Liver (tissue), 10 donors: ENCODE results near the gene MAP3K15. TPM values are rescaled to one million over a fixed set of nuclear protein-coding genes. Genes with fewer than 3 reads are reported as not detected.

Source experiments
- DNase-seq: peaks from one replicate; pipeline ENCODE4 v3.0.0-alpha.2; 2017; ENCODE audit warnings: low spot score
- H3K27ac ChIP-seq, 2 donors: one replicate each; pipeline ENCODE4 v1.7.0; 2013; ENCODE audit warnings: inconsistent platforms in 2 of 2, low read length in 2 of 2, control low read depth in 1 of 2, low read depth in 1 of 2, mild to moderate bottlenecking in 1 of 2
- H3K27me3 ChIP-seq, 4 donors: one replicate each; pipeline versions ENCODE4 v1.6.1 to v1.7.0; 2013; ENCODE audit warnings: low read length in 3 of 4, inconsistent platforms in 1 of 4, mild to moderate bottlenecking in 1 of 4, moderate library complexity in 1 of 4; ENCODE audit not compliant: control insufficient read depth in 4 of 4, insufficient read depth in 4 of 4
- H3K36me3 ChIP-seq, 4 donors: one replicate each; pipeline versions ENCODE4 v1.6.1 to v1.7.0; 2013; ENCODE audit warnings: low read length in 3 of 4, mild to moderate bottlenecking in 3 of 4, low read depth in 1 of 4, moderate library complexity in 1 of 4; ENCODE audit not compliant: control insufficient read depth in 4 of 4, insufficient read depth in 3 of 4
- H3K4me1 ChIP-seq, 4 donors: one replicate each; pipeline versions ENCODE4 v1.6.1 to v1.7.0; 2013; ENCODE audit warnings: low read length in 3 of 4, mild to moderate bottlenecking in 3 of 4, moderate library complexity in 1 of 4; ENCODE audit not compliant: control insufficient read depth in 4 of 4, insufficient read depth in 4 of 4
- H3K4me3 ChIP-seq, 3 donors: one replicate each; pipeline versions ENCODE4 v1.6.1 to v1.7.0; 2013; ENCODE audit warnings: low read length in 3 of 3, control low read depth in 1 of 3, low read depth in 1 of 3, mild to moderate bottlenecking in 1 of 3
- H3K9ac ChIP-seq, 2 donors: one replicate each; pipeline ENCODE4 v1.7.0; 2013; ENCODE audit warnings: low read length in 2 of 2, mild to moderate bottlenecking in 2 of 2, moderate library complexity in 2 of 2, control low read depth in 1 of 2, low read depth in 1 of 2
- H3K9me3 ChIP-seq, 4 donors: one replicate each; pipeline versions ENCODE4 v1.6.1 to v1.7.0; 2013; ENCODE audit warnings: low read length in 3 of 4; ENCODE audit not compliant: control insufficient read depth in 4 of 4
- FOXA1 ChIP-seq: IDR thresholded peaks from 2 replicates; pipeline ENCODE4 v1.6.1; 2016; ENCODE audit warnings: antibody characterized with exemption
- FOXA2 ChIP-seq: IDR thresholded peaks from 2 replicates; pipeline ENCODE4 v1.6.1; 2016; ENCODE audit warnings: antibody characterized with exemption
- HNF4A ChIP-seq, 2 donors: conservative IDR thresholded peaks; 2 replicates each; pipeline ENCODE4 v1.6.1; 2016; ENCODE audit warnings: antibody characterized with exemption in 2 of 2, mild to moderate bottlenecking in 2 of 2
- HNF4G ChIP-seq: IDR thresholded peaks from 2 replicates; pipeline ENCODE4 v1.6.1; 2016; ENCODE audit warnings: antibody characterized with exemption
- NR2F2 ChIP-seq: IDR thresholded peaks from 2 replicates; pipeline ENCODE4 v1.6.1; 2016; ENCODE audit warnings: antibody characterized with exemption
- RAD21 ChIP-seq, 2 donors: IDR thresholded peaks; 2 replicates each; pipeline ENCODE4 v1.6.1; 2016; ENCODE audit warnings: antibody characterized with exemption in 2 of 2, mild to moderate bottlenecking in 2 of 2
- REST ChIP-seq: IDR thresholded peaks from 2 replicates; pipeline ENCODE4 v1.6.1; 2016; ENCODE audit warnings: antibody characterized with exemption, mild to moderate bottlenecking
- RXRA ChIP-seq, 2 donors: IDR thresholded peaks; 2 replicates each; pipeline ENCODE4 v1.6.1; 2017 to 2018; ENCODE audit warnings: antibody characterized with exemption in 2 of 2, mild to moderate bottlenecking in 1 of 2
- ZBTB33 ChIP-seq: IDR thresholded peaks from 2 replicates; pipeline ENCODE4 v1.6.1; 2016; ENCODE audit warnings: antibody characterized with exemption
- whole genome bisulfite sequencing: extraction: QIAGEN DNeasy Blood & Tissue Kit; methylation state at CpG from one replicate; pipeline ENCODE4 v1.1.7; 2013; 5-methylcytosine and 5-hydroxymethylcytosine counted together
- polyA plus RNA-seq, 2 donors: library from polyadenylated mRNA; stranded (reverse) in 1 of 2; unstranded in 1 of 2; fragments of 200-250 nt in 1 of 2; fragments of >200 nt in 1 of 2; fragmentation: Nextera tagmentation in 1 of 2; extraction: Ambion mirVana in 1 of 2; gene quantifications; one replicate each; pipeline versions ENCODE4 v1.2.1 to v1.2.3, GENCODE V29; 2013 to 2015
- small RNA-seq: library from RNA; depleted of rRNA; stranded (forward); fragments of <200 nt; gene quantifications from one replicate; pipeline ENCODE3, GENCODE V24; 2014
- total RNA-seq, 2 donors: library from RNA; depleted of rRNA; stranded (reverse); fragments of >200 nt; gene quantifications; one replicate each; pipeline ENCODE4 v1.2.3, GENCODE V29; 2014
- TF ChIP-seq, protein P1 (sequence below): IDR thresholded peaks from 2 replicates; pipeline ENCODE4 v1.6.1; 2016; ENCODE audit warnings: antibody characterized with exemption
- TF ChIP-seq, protein P2 (sequence below): IDR thresholded peaks from 2 replicates; pipeline ENCODE4 v1.6.1; 2016; ENCODE audit warnings: antibody characterized with exemption
- TF ChIP-seq, protein P3 (sequence below): fragments of 150-350 bp; IDR thresholded peaks from 2 replicates; pipeline ENCODE4 v1.5.1; 2017; ENCODE audit warnings: improper control_type of control experiment, low read depth, low read length; ENCODE audit not compliant: missing input control
- donor health status: healthy.
- donor health status: healthy.
- donor health status: healthy.
- donor health status: healthy.
- donor health status: healthy.

The MAP3K15 gene
- total and polyA plus RNA-seq, 4 donors: 0.09 to 0.28 TPM; not detected in 2

DNA sequence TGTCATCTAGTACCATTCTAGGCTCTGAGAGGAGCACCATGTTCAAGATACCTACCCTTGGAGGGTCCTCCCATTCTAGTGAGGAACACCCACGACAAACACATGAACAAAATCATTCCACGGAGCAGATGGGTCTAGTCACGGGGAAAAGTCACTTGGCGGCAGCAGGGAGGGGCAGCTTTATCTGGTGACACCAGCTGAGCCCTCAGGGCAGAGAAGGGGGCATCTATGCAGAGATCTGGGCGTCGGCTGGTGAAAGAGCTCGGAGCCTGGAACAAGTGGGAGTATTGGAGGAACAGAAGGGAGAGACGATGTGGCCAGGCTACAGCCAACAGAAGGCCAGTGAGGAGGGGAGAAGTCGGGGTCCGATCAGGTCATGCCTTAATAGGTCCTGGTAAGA lies 183.5 kb downstream of the MAP3K15 start:
- WGBS: 94% methylated on average over 10 of the region's 10 CpGs
- TF ChIP-seq FOXA2 (no peak), NR2F2 (no peak), HNF4G (no peak), RAD21 (IDR thresholded peaks at IDR 0.05) (no peak), ZBTB33 (no peak), REST (no peak), FOXA1 (no peak), RXRA (IDR thresholded peaks at IDR 0.05) (no peak)
- TF ChIP-seq, protein P1, sequence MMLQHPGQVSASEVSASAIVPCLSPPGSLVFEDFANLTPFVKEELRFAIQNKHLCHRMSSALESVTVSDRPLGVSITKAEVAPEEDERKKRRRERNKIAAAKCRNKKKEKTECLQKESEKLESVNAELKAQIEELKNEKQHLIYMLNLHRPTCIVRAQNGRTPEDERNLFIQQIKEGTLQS: no peak
- TF ChIP-seq, protein P2, sequence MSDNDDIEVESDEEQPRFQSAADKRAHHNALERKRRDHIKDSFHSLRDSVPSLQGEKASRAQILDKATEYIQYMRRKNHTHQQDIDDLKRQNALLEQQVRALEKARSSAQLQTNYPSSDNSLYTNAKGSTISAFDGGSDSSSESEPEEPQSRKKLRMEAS: no peak
- TF ChIP-seq, protein P3, sequence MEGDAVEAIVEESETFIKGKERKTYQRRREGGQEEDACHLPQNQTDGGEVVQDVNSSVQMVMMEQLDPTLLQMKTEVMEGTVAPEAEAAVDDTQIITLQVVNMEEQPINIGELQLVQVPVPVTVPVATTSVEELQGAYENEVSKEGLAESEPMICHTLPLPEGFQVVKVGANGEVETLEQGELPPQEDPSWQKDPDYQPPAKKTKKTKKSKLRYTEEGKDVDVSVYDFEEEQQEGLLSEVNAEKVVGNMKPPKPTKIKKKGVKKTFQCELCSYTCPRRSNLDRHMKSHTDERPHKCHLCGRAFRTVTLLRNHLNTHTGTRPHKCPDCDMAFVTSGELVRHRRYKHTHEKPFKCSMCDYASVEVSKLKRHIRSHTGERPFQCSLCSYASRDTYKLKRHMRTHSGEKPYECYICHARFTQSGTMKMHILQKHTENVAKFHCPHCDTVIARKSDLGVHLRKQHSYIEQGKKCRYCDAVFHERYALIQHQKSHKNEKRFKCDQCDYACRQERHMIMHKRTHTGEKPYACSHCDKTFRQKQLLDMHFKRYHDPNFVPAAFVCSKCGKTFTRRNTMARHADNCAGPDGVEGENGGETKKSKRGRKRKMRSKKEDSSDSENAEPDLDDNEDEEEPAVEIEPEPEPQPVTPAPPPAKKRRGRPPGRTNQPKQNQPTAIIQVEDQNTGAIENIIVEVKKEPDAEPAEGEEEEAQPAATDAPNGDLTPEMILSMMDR: no peak

DNA sequence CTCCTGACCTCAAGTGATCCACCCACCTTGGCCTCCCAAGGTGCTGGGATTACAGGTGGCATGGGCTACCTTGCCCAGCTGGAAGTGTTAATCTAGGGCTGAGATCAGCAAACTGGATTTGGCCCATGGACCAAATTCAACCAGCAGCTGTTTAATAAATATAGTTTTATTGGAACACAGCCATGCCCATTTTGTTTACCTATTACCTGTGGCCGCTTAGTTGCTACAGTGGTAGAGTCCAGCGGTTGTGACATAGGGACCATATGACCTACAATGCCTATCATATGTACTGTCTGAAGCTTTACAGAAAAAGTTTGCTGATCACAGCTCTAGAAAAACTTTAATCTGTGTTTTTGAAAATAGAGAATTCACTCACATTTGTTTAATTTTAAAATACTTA lies 188.7 kb downstream of the MAP3K15 start:
- Histone ChIP-seq H3K27me3 (no peaks in the 10 kb centered on the region), H3K36me3 (no peaks in the 10 kb centered on the region), H3K4me1 (no peaks in the 10 kb centered on the region), H3K27ac (no peak overlapping the region), H3K9ac (no peak overlapping the region), H3K4me3 (no peak overlapping the region), H3K9me3 (peaks cover 0 to 5% (median 1%) of the 10 kb centered on the region in 4 donors)
- no peak for TF ChIP-seq HNF4A (conservative IDR thresholded peaks at IDR 0.05)
- WGBS: 35% methylated on average over 2 of the region's 2 CpGs
- no peak for DNase-seq

More for the DNA sequence above, 183.5 kb downstream of the MAP3K15 start:
- H3K9me3 ChIP-seq: peaks cover 0 to 3% (median 0%) of the 10 kb centered on the region in 4 donors
- H3K36me3 ChIP-seq: no peaks in the 10 kb centered on the region
- no peak overlapping the region for H3K9ac ChIP-seq
- H3K4me1 ChIP-seq: no peaks in the 10 kb centered on the region
- peak; percentile 47 for DNase-seq
- no peak overlapping the region for H3K4me3 ChIP-seq
- no peak overlapping the region for H3K27ac ChIP-seq
- no peaks in the 10 kb centered on the region for H3K27me3 ChIP-seq

Small RNAs within 50 kb of the gene (small RNA-seq; reads per million reads assigned to genes)
- not detected for gene RF00019

Other genes starting within 250 kb of the MAP3K15 start
- gene PDHA1, start 171.6 kb downstream of the MAP3K15 start, total RNA-seq: 100 to 1,000 TPM in 1 of 2 donors, 10 to 100 TPM in 1; 63.5 to 118 TPM
- 100 to 1,000 TPM; 141 to 153 TPM for gene PDHA1, start 171.6 kb downstream of the MAP3K15 start, polyA plus RNA-seq